Naive thymus-derived CD8-positive, alpha-beta T cell (primary cell): ENCODE data around the gene PITPNM1. TPM values are rescaled to one million over a fixed set of nuclear protein-coding genes. Genes with fewer than 3 reads are reported as not detected.
A peak's percentile ranks its signal among the peaks of the same experiment; 100 is the strongest.
"Not testable (repeated sequence)": the region's sequence is repeated elsewhere in the genome, so short reads cannot be mapped to it uniquely, and the experiment has no call there.

Source experiments
- ATAC-seq, 2 donors: fragments of 150-1000 bp; cut with Tn5 transposase in 1 of 2; sonication (Bioruptor Pico), chemical (Tn5 transposase) in 1 of 2; 1 replicate in 1 of 2; 2 replicates in 1 of 2; pipeline ENCODE4 v1.10.0; 2021; ENCODE audit warnings: mild to moderate bottlenecking in 2 of 2, moderate library complexity in 2 of 2
- POLR2A ChIA-PET: fragments of 350-600 bp; sonication (Branson Sonifier 250); formaldehyde crosslinking; loops from one replicate; lab custom pipeline; 2021; ENCODE audit warnings: antibody characterized with exemption; lab: Charles Lee
- DNase-seq, 10 donors: peaks; one replicate each; pipeline versions ENCODE4 v3.0.0 to v3.0.0-alpha.2; 2020 to 2022
- H3K27ac Mint-ChIP-seq, 10 donors: one replicate each; pipeline ENCODE4 v1.8.0; 2020 to 2022; ENCODE audit warnings: mild to moderate bottlenecking in 10 of 10, mixed read lengths in 10 of 10, moderate library complexity in 4 of 10, inconsistent platforms in 1 of 10
- H3K27me3 Mint-ChIP-seq, 5 donors: one replicate each; pipeline ENCODE4 v1.8.0; 2021 to 2022; ENCODE audit warnings: mixed read lengths in 5 of 5
- H3K36me3 Mint-ChIP-seq, 3 donors: one replicate each; pipeline ENCODE4 v1.8.0; 2020 to 2022; ENCODE audit warnings: mixed read lengths in 3 of 3, mild to moderate bottlenecking in 2 of 3, inconsistent platforms in 1 of 3
- H3K4me1 Mint-ChIP-seq, 4 donors: one replicate each; pipeline ENCODE4 v1.8.0; 2021 to 2022; ENCODE audit warnings: mixed read lengths in 4 of 4
- H3K4me3 Mint-ChIP-seq, 10 donors: one replicate each; pipeline ENCODE4 v1.8.0; 2020 to 2022; ENCODE audit warnings: mild to moderate bottlenecking in 10 of 10, mixed read lengths in 10 of 10, moderate library complexity in 6 of 10, inconsistent platforms in 1 of 10
- H3K9me3 Mint-ChIP-seq, 9 donors: one replicate each; pipeline ENCODE4 v1.8.0; 2020 to 2022; ENCODE audit warnings: mixed read lengths in 9 of 9, mild to moderate bottlenecking in 3 of 9, inconsistent platforms in 1 of 9, moderate library complexity in 1 of 9
- polyA plus RNA-seq, 3 donors: library from polyadenylated mRNA; unstranded; fragments of 300-500 nt; fragmentation: Illumina TruSeq; gene quantifications; one replicate each; pipeline ENCODE4 v1.2.3, GENCODE V29; 2021
- total RNA-seq, 8 experiments: library from RNA in 2 of 8; stranded (reverse) in 2 of 8; gene quantifications; one replicate each; pipeline ENCODE4 v1.2.3 and lab custom pipeline; 2021 to 2026

PITPNM1 gene
- total and polyA plus RNA-seq, 5 experiments from 2014 or later = 13.8 to 120 (median 36.5) TPM

DNA sequence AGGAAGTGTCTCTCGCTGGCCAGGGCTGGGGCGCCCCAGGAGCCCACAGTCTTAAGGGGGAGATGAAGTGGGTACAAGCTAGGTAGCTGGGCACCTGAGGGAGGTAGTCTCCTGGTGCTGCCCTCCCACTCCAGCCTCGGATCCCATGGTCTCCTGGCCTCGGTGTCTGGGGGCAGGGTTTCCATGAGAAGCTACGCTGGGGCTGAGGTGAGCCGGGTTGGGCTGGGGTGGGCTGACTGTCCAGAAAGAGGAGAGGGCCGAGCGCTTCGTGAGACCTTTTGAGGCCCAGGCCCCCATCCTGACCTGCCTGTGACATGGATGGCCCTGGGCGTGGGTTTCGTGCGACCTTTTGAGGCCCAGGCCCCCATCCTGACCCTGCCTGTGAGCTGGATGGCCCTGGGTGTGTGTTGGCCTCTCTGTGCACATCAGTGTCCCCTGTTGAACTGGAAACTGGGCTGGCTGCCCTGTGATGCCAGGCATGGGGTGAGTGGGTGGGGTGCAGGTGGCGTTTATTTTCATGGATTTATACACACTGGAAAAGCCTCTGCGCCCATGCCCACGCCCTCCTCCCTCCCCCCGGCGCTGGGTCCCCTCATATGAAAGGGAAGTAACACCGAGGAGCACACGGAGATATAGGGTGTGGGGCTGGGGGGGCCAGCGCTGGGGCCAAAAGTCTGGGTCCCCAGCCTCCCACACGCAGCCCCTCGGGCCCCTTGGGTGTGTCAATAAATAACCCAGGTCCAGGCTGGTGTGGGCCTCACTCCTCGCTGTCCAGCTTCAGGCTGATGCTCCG lies 13.7 kb downstream of the PITPNM1 start:
- Mint-ChIP-seq H3K27me3 (no peaks in the 10 kb centered on the region), H3K4me3 (no peak overlapping the region), H3K36me3 (peaks cover 0 to 62% (median 12%) of the 10 kb centered on the region in 3 donors), H3K4me1 (peaks cover 12 to 36% (median 26%) of the 10 kb centered on the region in 4 donors), H3K9me3 (no peaks in the 10 kb centered on the region), H3K27ac (peak overlapping the region in 5 of 10 donors; percentile 6 to 51 (median 43))
- ATAC-seq (no peak), DNase-seq (no peak)
- POLR2A ChIA-PET = interaction anchor here (0.6 to 2.1 kb wide), 15 partner anchors 9 to 220 kb away, joined by 3 to 8 read pairs (median 3); partner anchors contain the start of genes AIP, PITPNM1, POLD4 and RPS6KB2

DNA sequence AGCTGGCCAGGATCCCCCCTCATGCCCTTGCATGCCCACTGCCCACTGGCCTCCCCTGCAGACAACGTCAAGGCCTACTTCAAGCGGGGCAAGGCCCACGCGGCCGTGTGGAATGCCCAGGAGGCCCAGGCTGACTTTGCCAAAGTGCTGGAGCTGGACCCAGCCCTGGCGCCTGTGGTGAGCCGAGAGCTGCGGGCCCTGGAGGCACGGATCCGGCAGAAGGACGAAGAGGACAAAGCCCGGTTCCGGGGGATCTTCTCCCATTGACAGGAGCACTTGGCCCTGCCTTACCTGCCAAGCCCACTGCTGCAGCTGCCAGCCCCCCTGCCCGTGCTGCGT lies 14.5 kb downstream of the PITPNM1 start:
- Mint-ChIP-seq H3K4me1 (peaks cover 18 to 44% (median 33%) of the 10 kb centered on the region in 4 donors), H3K27ac (peak overlapping the region in 3 of 10 donors; percentile 4 to 55 (median 43)), H3K36me3 (peaks cover 0 to 58% (median 12%) of the 10 kb centered on the region in 3 donors), H3K4me3 (no peak overlapping the region), H3K9me3 (no peaks in the 10 kb centered on the region), H3K27me3 (no peaks in the 10 kb centered on the region)
- DNase-seq (no peak), ATAC-seq (no peak)
- POLR2A ChIA-PET = interaction anchor here (0.7 to 2.1 kb wide), 10 partner anchors 8 to 220 kb away, joined by 3 to 8 read pairs (median 4); partner anchors contain the start of gene PITPNM1

DNA sequence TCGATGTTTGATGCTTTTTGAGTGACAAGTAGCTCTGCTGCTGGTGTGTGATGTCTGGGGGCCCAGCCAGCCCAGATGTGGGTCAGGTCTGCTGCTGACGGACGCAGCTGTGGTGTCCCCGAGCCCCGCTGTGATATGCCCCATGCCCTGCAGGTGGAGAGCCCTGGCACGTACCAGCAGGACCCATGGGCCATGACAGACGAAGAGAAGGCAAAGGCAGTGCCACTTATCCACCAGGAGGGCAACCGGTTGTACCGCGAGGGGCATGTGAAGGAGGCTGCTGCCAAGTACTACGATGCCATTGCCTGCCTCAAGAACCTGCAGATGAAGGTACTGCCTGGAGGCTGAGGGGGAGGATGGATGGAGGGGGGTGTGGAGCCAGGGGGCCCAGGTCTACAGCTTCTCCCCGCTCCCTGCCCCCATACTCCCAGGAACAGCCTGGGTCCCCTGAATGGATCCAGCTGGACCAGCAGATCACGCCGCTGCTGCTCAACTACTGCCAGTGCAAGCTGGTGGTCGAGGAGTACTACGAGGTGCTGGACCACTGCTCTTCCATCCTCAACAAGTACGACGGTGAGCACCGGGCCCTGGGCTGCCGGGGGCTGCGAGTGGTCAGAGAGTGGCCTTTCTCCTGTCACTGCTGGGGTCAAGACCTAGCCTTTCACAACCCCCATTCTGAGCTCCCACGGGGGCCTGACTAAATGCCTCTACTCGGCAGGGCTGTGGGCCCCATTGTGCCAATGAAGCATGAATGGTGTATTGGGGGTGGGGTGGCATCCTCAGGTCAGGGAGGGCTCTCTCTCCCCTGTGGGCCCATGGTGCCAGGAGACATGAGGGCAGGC lies 15.1 kb downstream of the PITPNM1 start:
- Mint-ChIP-seq H3K36me3 (peaks cover 0 to 58% (median 12%) of the 10 kb centered on the region in 3 donors), H3K4me1 (peaks cover 20 to 47% (median 37%) of the 10 kb centered on the region in 4 donors), H3K4me3 (no peak overlapping the region), H3K27me3 (no peaks in the 10 kb centered on the region), H3K9me3 (no peaks in the 10 kb centered on the region), H3K27ac (peak overlapping the region in 8 of 10 donors; percentile 35 to 81 (median 68))
- POLR2A ChIA-PET = interaction anchor here (0.7 to 9.3 kb wide), 10 partner anchors 9 to 219 kb away, joined by 3 to 176 read pairs (median 5); partner anchors contain the start of genes PITPNM1 and TMEM134
- no peak for DNase-seq
- no peak for ATAC-seq

DNA sequence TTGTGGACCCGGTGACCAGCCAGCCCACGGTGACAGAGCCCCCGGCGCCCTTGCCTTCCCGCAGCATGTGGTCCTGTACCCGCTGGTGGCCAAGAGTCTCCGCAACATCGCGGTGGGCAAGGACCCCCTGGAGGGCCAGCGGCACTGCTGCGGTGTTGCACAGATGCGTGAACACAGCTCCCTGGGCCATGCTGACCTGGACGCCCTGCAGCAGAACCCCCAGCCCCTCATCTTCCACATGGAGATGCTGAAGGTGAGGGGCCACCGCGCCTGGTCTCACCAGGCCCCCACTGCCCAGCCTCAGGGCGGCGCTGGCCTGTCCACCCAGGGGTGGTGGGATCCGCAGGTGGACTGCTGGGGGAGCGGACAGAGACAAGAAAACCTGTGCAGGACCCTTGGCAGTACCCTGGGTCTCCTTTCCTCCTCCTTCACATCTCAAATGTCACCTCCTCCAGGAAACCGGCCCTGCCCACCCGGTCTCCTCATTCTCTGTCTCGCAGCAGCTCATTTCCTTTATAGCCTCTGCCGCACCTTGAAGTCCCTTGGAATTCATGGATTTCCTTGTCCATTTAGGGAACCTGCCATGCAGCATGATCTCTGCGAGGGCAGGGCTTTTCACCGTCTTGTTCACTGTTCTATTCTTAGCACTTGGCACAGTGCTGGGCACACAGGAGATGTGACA lies 15.8 kb downstream of the PITPNM1 start:
- POLR2A ChIA-PET = interaction anchor here (0.7 to 9.3 kb wide), 10 partner anchors 10 to 98 kb away, joined by 3 to 176 read pairs (median 8); partner anchors contain the start of genes PITPNM1, PPP1CA, RAD9A and TBC1D10C
- DNase-seq = no peak
- Mint-ChIP-seq H3K9me3 (no peaks in the 10 kb centered on the region), H3K27me3 (no peaks in the 10 kb centered on the region), H3K4me3 (peak overlapping the region in 1 of 10 donors; percentile 3), H3K27ac (peak overlapping the region in 8 of 10 donors; percentile 35 to 81 (median 65)), H3K36me3 (peaks cover 0 to 56% (median 12%) of the 10 kb centered on the region in 3 donors), H3K4me1 (peaks cover 27 to 53% (median 45%) of the 10 kb centered on the region in 4 donors)
- ATAC-seq = no peak

DNA sequence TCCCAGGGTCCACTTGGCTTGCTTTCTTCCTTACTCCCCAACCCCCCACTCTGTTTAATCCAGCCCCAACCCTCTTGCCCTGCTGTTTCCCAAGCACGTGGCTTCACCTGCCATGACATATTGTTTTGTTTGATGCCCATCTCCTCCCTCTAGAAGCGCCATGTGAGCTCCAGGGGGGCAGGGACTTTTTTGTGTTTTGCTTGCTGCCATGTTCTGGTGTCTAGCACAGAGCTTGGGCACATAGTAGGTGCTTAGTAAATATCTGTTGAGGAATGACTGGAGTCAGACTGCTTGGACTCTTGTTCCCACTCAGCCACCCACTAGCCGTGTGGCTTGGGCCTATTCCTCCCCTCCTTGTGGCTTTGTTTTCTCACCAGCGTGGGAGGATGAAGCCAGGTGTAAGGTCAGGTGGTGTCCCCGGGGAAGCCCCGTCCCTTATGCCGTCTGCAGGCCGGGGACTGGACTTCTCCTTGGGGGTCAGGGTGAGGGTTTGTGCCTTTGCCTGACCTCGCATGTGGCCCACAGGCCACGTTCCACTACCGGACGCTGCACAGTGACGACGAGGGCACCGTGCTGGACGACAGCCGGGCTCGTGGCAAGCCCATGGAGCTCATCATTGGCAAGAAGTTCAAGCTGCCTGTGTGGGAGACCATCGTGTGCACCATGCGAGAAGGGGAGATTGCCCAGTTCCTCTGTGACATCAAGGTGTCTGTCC lies 18.5 kb downstream of the PITPNM1 start:
- peaks cover 0 to 48% (median 12%) of the 10 kb centered on the region in 3 donors for H3K36me3 Mint-ChIP-seq
- H3K4me3 Mint-ChIP-seq = peak overlapping the region; percentile 77 to 100 (median 89)
- H3K27me3 Mint-ChIP-seq = no peaks in the 10 kb centered on the region
- ATAC-seq (no peak), DNase-seq (peak in 1 of 10 donors; percentile 48)
- H3K27ac Mint-ChIP-seq = peak overlapping the region; percentile 94 to 100 (median 96)
- peaks cover 37 to 69% (median 67%) of the 10 kb centered on the region in 4 donors for H3K4me1 Mint-ChIP-seq
- H3K9me3 Mint-ChIP-seq = no peaks in the 10 kb centered on the region
- POLR2A ChIA-PET = interaction anchor here (0.7 to 9.3 kb wide), 12 partner anchors 9 to 96 kb away, joined by 3 to 176 read pairs (median 32); partner anchors contain the start of genes CARNS1, CDK2AP2, PITPNM1 and PPP1CA

DNA sequence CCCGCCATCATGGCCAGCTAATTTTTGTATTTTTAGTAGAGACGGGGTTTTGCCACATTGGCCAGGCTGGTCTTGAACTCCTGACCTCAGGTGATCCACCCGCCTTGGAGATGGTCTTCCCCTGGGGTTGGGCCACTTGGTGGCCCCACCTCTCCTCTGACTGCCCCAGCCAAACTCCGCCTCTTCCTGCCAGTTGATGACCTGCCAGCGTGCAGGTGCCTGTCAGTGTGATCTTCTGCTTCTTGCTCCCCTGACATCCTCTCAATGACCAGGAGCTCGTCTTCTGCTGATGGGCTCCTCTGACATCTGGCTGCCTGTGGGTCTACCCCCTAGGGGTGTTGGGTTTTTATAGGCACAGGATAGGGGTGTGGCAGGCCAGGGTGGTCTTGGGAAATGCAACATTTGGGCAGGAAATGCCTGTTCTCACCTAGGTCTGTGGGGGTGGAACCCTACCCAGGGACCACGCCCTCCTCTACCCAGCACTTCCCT lies 19.2 kb downstream of the PITPNM1 start:
- peak in 7 of 10 donors; percentile 33 to 73 (median 46) for DNase-seq
- peak overlapping the region; percentile 77 to 100 (median 89) for H3K4me3 Mint-ChIP-seq
- not testable (repeated sequence) for ATAC-seq, H3K27me3 Mint-ChIP-seq, H3K9me3 Mint-ChIP-seq
- POLR2A ChIA-PET = interaction anchor here (0.7 to 9.3 kb wide), 15 partner anchors 9 to 96 kb away, joined by 3 to 176 read pairs (median 22); partner anchors contain the start of genes CARNS1, CDK2AP2, PITPNM1 and PPP1CA
- H3K27ac Mint-ChIP-seq = peak overlapping the region; percentile 94 to 100 (median 96)
- peaks cover 0 to 41% (median 12%) of the 10 kb centered on the region in 3 donors for H3K36me3 Mint-ChIP-seq
- H3K4me1 Mint-ChIP-seq = peaks cover 36 to 69% (median 67%) of the 10 kb centered on the region in 4 donors

DNA sequence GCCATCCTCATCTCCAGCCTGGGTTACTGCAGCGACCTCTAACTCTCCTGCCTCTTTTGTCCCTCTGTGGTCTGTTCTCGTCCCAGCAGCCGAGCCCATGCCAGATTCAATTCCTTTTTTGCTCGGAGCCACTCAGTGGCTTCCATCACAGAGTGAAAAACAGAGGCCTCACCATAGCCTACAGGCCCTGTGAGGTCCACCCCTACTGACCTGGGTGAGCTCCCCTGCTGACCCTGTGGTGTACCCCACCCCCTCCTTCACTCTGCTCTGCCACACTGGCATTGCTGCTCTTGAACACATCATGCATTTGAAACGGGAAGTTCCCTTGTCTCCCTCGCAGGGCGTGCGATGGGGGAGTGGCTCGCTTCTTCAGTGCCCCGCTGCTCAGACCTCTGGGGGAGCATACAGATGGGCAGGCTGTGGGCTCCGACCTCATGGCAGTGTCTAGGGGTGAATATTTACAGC lies 20.3 kb downstream of the PITPNM1 start:
- ATAC-seq (peak; percentile 3 to 7), DNase-seq (peak; percentile 34 to 71 (median 52))
- H3K27ac Mint-ChIP-seq = peak overlapping the region; percentile 96 to 100 (median 99)
- H3K9me3 Mint-ChIP-seq = no peaks in the 10 kb centered on the region
- H3K36me3 Mint-ChIP-seq = peaks cover 0 to 31% (median 12%) of the 10 kb centered on the region in 3 donors
- H3K27me3 Mint-ChIP-seq = no peaks in the 10 kb centered on the region
- POLR2A ChIA-PET = interaction anchor here (0.6 to 9.3 kb wide), 25 partner anchors 11 to 873 kb away, joined by 3 to 176 read pairs (median 10); partner anchors contain the start of genes CARNS1, CDK2AP2, PITPNM1 and POLD4
- peak overlapping the region; percentile 86 to 100 (median 98) for H3K4me3 Mint-ChIP-seq
- H3K4me1 Mint-ChIP-seq = peaks cover 36 to 68% (median 64%) of the 10 kb centered on the region in 4 donors

DNA sequence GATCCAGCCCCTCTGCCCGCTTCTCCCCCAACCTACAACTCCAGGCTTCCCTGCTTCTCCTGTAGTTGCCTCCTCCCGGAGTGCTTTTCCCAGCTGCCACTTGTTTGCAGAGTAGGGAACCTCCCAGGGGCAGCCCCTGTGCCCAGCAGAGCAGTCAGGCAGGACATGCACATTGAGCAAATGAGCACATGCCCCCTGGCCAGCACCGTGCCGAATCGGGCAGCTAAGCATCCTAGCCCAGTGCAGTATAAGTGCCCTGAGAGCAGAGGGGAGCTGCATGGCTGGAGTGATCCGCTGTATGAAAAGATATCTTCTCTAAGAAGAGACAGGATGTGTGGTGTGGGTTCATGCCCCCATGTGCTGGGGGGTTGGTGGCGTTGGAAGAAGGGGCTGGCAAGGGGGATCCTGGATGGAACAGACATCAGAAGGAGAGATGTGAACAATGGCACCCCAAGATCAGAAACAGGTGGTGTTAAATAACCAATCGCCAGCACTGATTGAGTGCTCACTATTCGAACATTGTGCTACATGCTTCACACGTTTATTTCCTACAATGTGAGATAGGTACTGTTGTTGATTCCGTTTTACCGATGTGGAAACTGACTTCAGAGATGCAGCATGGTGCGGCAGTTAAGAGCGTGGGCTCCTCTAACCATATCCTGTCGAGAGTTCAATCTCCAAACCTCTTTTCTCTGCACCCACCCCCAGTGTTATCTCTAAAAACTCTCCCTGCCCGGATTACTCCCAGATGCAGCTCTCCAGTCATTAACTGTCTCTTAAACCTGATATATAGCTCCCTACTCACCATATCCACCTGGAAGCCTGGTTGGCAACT lies 21.1 kb downstream of the PITPNM1 start:
- peak overlapping the region; percentile 86 to 100 (median 98) for H3K4me3 Mint-ChIP-seq
- peaks cover 0 to 26% (median 7%) of the 10 kb centered on the region in 3 donors for H3K36me3 Mint-ChIP-seq
- DNase-seq = peak in 8 of 10 donors; percentile 46 to 89 (median 74)
- H3K27me3 Mint-ChIP-seq = no peaks in the 10 kb centered on the region
- peak overlapping the region; percentile 96 to 100 (median 99) for H3K27ac Mint-ChIP-seq
- peak; percentile 56 to 68 for ATAC-seq
- H3K9me3 Mint-ChIP-seq = no peaks in the 10 kb centered on the region
- POLR2A ChIA-PET = interaction anchor here (0.8 to 9.3 kb wide), 30 partner anchors 11 to 244 kb away, joined by 3 to 176 read pairs (median 10); partner anchors contain the start of genes ANKRD13D, CARNS1, CDK2AP2 and PITPNM1
- H3K4me1 Mint-ChIP-seq = peaks cover 34 to 62% (median 59%) of the 10 kb centered on the region in 4 donors

DNA sequence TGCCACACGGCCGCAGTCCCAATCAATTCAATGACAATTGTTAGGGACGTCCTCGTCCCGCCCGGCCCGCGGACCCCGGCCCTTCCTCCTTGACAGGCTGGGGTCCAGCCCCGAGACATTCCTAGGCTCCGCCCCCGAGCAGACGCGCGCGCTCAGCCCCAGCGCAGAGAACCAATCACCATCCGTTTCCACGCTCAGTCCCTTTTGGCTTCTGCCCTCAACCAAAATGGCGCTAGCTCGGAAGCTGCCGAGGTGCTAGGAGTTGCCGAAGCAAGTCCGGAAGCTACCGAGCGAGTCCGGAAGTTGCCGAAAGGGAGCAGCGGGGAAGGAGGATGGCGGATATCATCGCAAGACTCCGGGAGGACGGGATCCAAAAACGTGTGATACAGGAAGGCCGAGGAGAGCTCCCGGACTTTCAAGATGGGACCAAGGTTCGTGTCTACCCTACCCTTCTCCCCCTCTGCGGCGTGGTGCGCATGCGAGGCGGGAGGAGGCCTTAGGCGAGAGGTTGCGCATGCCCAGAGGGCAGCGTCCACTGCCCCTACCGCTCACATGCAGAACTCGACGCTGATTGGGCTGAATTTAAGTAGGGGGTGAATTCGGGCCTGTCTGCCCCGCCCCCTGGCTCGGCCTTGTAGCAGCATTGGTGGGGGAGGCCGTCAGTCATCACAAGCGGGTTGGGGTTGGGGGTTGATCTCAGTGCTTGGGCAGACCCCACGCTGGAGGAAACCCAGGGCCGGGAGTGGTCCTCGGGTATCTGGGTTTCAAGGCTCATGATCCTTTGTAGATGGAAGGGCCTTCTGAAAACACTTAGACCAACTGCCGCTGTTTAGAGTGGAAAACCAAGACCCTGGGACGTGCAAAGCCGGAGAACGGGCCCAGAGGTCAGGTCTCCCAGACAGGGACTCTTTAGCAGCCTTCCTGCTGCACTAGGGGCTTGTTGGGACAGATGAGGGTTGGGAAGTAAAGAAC lies 22.1 kb downstream of the PITPNM1 start, which contains the start of gene AIP:
Gene AIP, plus strand, starts transcription at position 200 of the 972 bp plus-strand sequence. Its CDS starts 133 bp downstream, at position 333.
- no peaks in the 10 kb centered on the region for H3K27me3 Mint-ChIP-seq
- no peaks in the 10 kb centered on the region for H3K9me3 Mint-ChIP-seq
- peaks cover 29 to 56% (median 53%) of the 10 kb centered on the region in 4 donors for H3K4me1 Mint-ChIP-seq
- peaks cover 0 to 18% (median 6%) of the 10 kb centered on the region in 3 donors for H3K36me3 Mint-ChIP-seq
- POLR2A ChIA-PET = interaction anchor here (0.7 to 9.3 kb wide), 30 partner anchors 9 to 242 kb away, joined by 3 to 176 read pairs (median 10); partner anchors contain the start of genes ANKRD13D, CARNS1, CDK2AP2 and PITPNM1
- peak within 1 kb of the TSS; percentile 86 to 100 (median 98) for H3K4me3 Mint-ChIP-seq
- peak within 1 kb of the TSS; percentile 96 to 100 (median 99) for H3K27ac Mint-ChIP-seq
- DNase-seq = peak; percentile 90 to 99 (median 97)
- peak; percentile 75 to 78 for ATAC-seq
